ENCODE measurements around the gene CMTM1. TPM values are rescaled to one million over a fixed set of nuclear protein-coding genes. Genes with fewer than 3 reads are reported as not detected.

CMTM1 gene
- total and polyA plus RNA-seq, 2 experiments from 2014 or later, result 1.4 to 1.9 TPM

- ATAC-seq, result no peak
- Histone ChIP-seq H4K20me1 (replicated peaks; ENCODE audit: insufficient read depth) (no peaks in the 10 kb centered on the region), H3K9me2 (ENCODE audit: insufficient read depth) (no peaks in the 10 kb centered on the region), H3K27me3 (ENCODE audit: insufficient read depth) (no peaks in the 10 kb centered on the region), H3K27ac (ENCODE audit: low read depth) (no peak overlapping the region), H3K4me1 (ENCODE audit: insufficient read depth) (peaks cover 16% of the 10 kb centered on the region), H3K4me3 (no peak overlapping the region), H2AFZ (no peak overlapping the region), H3K79me2 (replicated peaks; ENCODE audit: insufficient read depth) (no peaks in the 10 kb centered on the region), H3F3A (replicated peaks; ENCODE audit: low read depth) (no peaks in the 10 kb centered on the region), H3K4me2 (no peak overlapping the region), H3K36me3 (ENCODE audit: insufficient read depth) (no peaks in the 10 kb centered on the region)
- H3K27me3 Mint-ChIP-seq (ENCODE audit: insufficient read depth, low read depth, poor library complexity), result peaks cover 3% of the 10 kb centered on the region
- no peak overlapping the region for H3K4me3 Mint-ChIP-seq
- DNase-seq (ENCODE audit: low spot score), result no peak
- no peak for TF ChIP-seq REST (IDR thresholded peaks at IDR 0.05; ENCODE audit: unreplicated experiment)
- TF ChIP-seq, protein P1, sequence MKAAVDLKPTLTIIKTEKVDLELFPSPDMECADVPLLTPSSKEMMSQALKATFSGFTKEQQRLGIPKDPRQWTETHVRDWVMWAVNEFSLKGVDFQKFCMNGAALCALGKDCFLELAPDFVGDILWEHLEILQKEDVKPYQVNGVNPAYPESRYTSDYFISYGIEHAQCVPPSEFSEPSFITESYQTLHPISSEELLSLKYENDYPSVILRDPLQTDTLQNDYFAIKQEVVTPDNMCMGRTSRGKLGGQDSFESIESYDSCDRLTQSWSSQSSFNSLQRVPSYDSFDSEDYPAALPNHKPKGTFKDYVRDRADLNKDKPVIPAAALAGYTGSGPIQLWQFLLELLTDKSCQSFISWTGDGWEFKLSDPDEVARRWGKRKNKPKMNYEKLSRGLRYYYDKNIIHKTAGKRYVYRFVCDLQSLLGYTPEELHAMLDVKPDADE (IDR thresholded peaks at IDR 0.05), result no peak
- TF ChIP-seq POLR2AphosphoS5 (IDR thresholded peaks at IDR 0.05; ENCODE audit: low read depth), result no peak
- no peak for TF ChIP-seq STAT1 (IDR thresholded peaks at IDR 0.05; ENCODE audit: unreplicated experiment)
- no peak for TF ChIP-seq ZNF462 (CRISPR knock-in tag; IDR thresholded peaks at IDR 0.05)
- TF ChIP-seq EZH2 (IDR thresholded peaks at IDR 0.05; ENCODE audit: low read depth, unreplicated experiment), result no peak
- peaks cover 12% of the 10 kb centered on the region for H3K4me1 Mint-ChIP-seq
- H3K36me3 Mint-ChIP-seq (ENCODE audit: low read depth), result no peaks in the 10 kb centered on the region; the same call in 1 of the 3 replicates
- no peak overlapping the region for H3K27ac Mint-ChIP-seq
- no peaks in the 10 kb centered on the region for H3K9me3 Mint-ChIP-seq
Observed at GRCh38 chr16:66538910-66539309, 27.3 kb upstream of the CMTM1 start.
